ENCODE results near the gene MAP3K7CL. TPM values are rescaled to one million over a fixed set of nuclear protein-coding genes. Genes with fewer than 3 reads are reported as not detected.

MAP3K7CL gene
- 19.0 TPM for total RNA-seq (ENCODE audit: insufficient read depth, low replicate concordance)

- peak; percentile 33 for DNase-seq (ENCODE audit: low spot score)
These were observed at the start of gene MAP3K7CL for GRCh38 chr21:29130270-29130969. TSS of gene MAP3K7CL (plus strand) at chr21:29130644. CDS start at chr21:29133345, 2,701 bp downstream.

- DNase-seq (ENCODE audit: low spot score): no peak
These were observed 48.2 kb upstream of the MAP3K7CL start for GRCh38 chr21:29082046-29082815.

- no peak for DNase-seq (ENCODE audit: low spot score)
These were observed 47.1 kb upstream of the MAP3K7CL start for GRCh38 chr21:29083306-29083705.

GRCh38 chr21:29084372-29084771 is 46.1 kb upstream of the MAP3K7CL start:
- no peak for DNase-seq (ENCODE audit: low spot score)

GRCh38 chr21:29085106-29085752 is 45.2 kb upstream of the MAP3K7CL start:
- DNase-seq (ENCODE audit: low spot score): no peak

- DNase-seq (ENCODE audit: low spot score): no peak
These were observed 39.4 kb upstream of the MAP3K7CL start for GRCh38 chr21:29091033-29091432.

- DNase-seq (ENCODE audit: low spot score): no peak
These were observed 38.1 kb upstream of the MAP3K7CL start for GRCh38 chr21:29092102-29092959.

- DNase-seq (ENCODE audit: low spot score): no peak
These were observed 34.0 kb upstream of the MAP3K7CL start for GRCh38 chr21:29096218-29097015.

- peak; percentile 53 for DNase-seq (ENCODE audit: low spot score)
These were observed 32.3 kb upstream of the MAP3K7CL start for GRCh38 chr21:29098156-29098555.

GRCh38 chr21:29102791-29103257 is 27.6 kb upstream of the MAP3K7CL start:
- DNase-seq (ENCODE audit: low spot score): no peak

GRCh38 chr21:29104239-29104708 is 26.2 kb upstream of the MAP3K7CL start:
- no peak for DNase-seq (ENCODE audit: low spot score)

- DNase-seq (ENCODE audit: low spot score): peak; percentile 57
These were observed 25.2 kb upstream of the MAP3K7CL start for GRCh38 chr21:29105218-29105617.

- DNase-seq (ENCODE audit: low spot score): no peak
These were observed 15.5 kb upstream of the MAP3K7CL start for GRCh38 chr21:29114765-29115500.

GRCh38 chr21:29115899-29116298 is 14.5 kb upstream of the MAP3K7CL start:
- no peak for DNase-seq (ENCODE audit: low spot score)

- no peak for DNase-seq (ENCODE audit: low spot score)
These were observed 13.0 kb upstream of the MAP3K7CL start for GRCh38 chr21:29117372-29117955.

- DNase-seq (ENCODE audit: low spot score): no peak
These were observed 8.7 kb upstream of the MAP3K7CL start for GRCh38 chr21:29121759-29122158.

- DNase-seq (ENCODE audit: low spot score): no peak
These were observed 5.8 kb upstream of the MAP3K7CL start for GRCh38 chr21:29124645-29125044.

GRCh38 chr21:29125191-29125590 is 5.3 kb upstream of the MAP3K7CL start:
- no peak for DNase-seq (ENCODE audit: low spot score)

GRCh38 chr21:29125979-29126378 is 4.5 kb upstream of the MAP3K7CL start:
- DNase-seq (ENCODE audit: low spot score): no peak
